Nephron progenitor cell (in vitro differentiated cells): ENCODE data around the gene TMPRSS13.

ENCODE experiments used
- DNase-seq: peaks from one replicate; pipeline ENCODE4 v3.0.0; 2021
- H3K27ac Mint-ChIP-seq: 2 replicates; pipeline ENCODE4 v1.8.0; 2021; ENCODE audit warnings: mild to moderate bottlenecking, moderate library complexity, mixed read lengths
- H3K27me3 Mint-ChIP-seq: 2 replicates; pipeline ENCODE4 v1.8.0; 2021; ENCODE audit warnings: mild to moderate bottlenecking, low read depth, mixed read lengths; ENCODE audit not compliant: poor library complexity
- H3K36me3 Mint-ChIP-seq: 2 replicates; pipeline ENCODE4 v1.8.0; 2021; ENCODE audit warnings: low read depth, mixed read lengths
- H3K4me1 Mint-ChIP-seq: 2 replicates; pipeline ENCODE4 v1.8.0; 2021; ENCODE audit warnings: mixed read lengths
- H3K4me3 Mint-ChIP-seq: 2 replicates; pipeline ENCODE4 v1.8.0; 2021; ENCODE audit warnings: mild to moderate bottlenecking, moderate library complexity, mixed read lengths
- H3K9me3 Mint-ChIP-seq: 2 replicates; pipeline ENCODE4 v1.8.0; 2021; ENCODE audit warnings: mild to moderate bottlenecking, moderate library complexity, mixed read lengths
- CTCF ChIP-seq: fragments of 200-600 bp; sonication (generic); IDR thresholded peaks from 2 replicates; pipeline ENCODE4 v1.5.0; 2021; ENCODE audit warnings: antibody characterized with exemption

Gene TMPRSS13

GRCh38 chr11:117872975-117873827, 56.0 kb downstream of the TMPRSS13 start:
- Mint-ChIP-seq H3K9me3 (no peaks in the 10 kb centered on the region), H3K4me1 (peaks cover 84% of the 10 kb centered on the region), H3K4me3 (peak overlapping the region; percentile 39), H3K36me3 (no peaks in the 10 kb centered on the region), H3K27me3 (peaks cover 62% of the 10 kb centered on the region), H3K27ac (no peak overlapping the region)
- no peak for DNase-seq
- no peak for TF ChIP-seq CTCF

GRCh38 chr11:117872420-117872961, 56.7 kb downstream of the TMPRSS13 start:
- no peaks in the 10 kb centered on the region for H3K9me3 Mint-ChIP-seq
- no peak for TF ChIP-seq CTCF
- peaks cover 89% of the 10 kb centered on the region for H3K4me1 Mint-ChIP-seq
- DNase-seq: no peak
- no peak overlapping the region for H3K27ac Mint-ChIP-seq
- H3K27me3 Mint-ChIP-seq: peaks cover 59% of the 10 kb centered on the region
- H3K4me3 Mint-ChIP-seq: peak overlapping the region; percentile 15
- no peaks in the 10 kb centered on the region for H3K36me3 Mint-ChIP-seq

GRCh38 chr11:117871784-117872183, 57.4 kb downstream of the TMPRSS13 start:
- Mint-ChIP-seq H3K4me1 (peaks cover 89% of the 10 kb centered on the region), H3K4me3 (peak overlapping the region; percentile 15), H3K27me3 (peaks cover 52% of the 10 kb centered on the region), H3K36me3 (no peaks in the 10 kb centered on the region), H3K27ac (no peak overlapping the region), H3K9me3 (no peaks in the 10 kb centered on the region)
- TF ChIP-seq CTCF: no peak
- no peak for DNase-seq

GRCh38 chr11:117871160-117871559, 58.0 kb downstream of the TMPRSS13 start:
- peaks cover 51% of the 10 kb centered on the region for H3K27me3 Mint-ChIP-seq
- no peak overlapping the region for H3K4me3 Mint-ChIP-seq
- no peak for DNase-seq
- H3K27ac Mint-ChIP-seq: no peak overlapping the region
- H3K9me3 Mint-ChIP-seq: no peaks in the 10 kb centered on the region
- H3K36me3 Mint-ChIP-seq: peaks cover under 1% of the 10 kb centered on the region
- TF ChIP-seq CTCF: no peak
- peaks cover 90% of the 10 kb centered on the region for H3K4me1 Mint-ChIP-seq

GRCh38 chr11:117870103-117870952, 58.9 kb downstream of the TMPRSS13 start:
- H3K9me3 Mint-ChIP-seq: no peaks in the 10 kb centered on the region
- H3K4me3 Mint-ChIP-seq: peak overlapping the region; percentile 62
- no peak for DNase-seq
- peak overlapping the region; percentile 63 for H3K27ac Mint-ChIP-seq
- peaks cover 5% of the 10 kb centered on the region for H3K36me3 Mint-ChIP-seq
- TF ChIP-seq CTCF: no peak
- H3K27me3 Mint-ChIP-seq: peaks cover 49% of the 10 kb centered on the region
- peaks cover 90% of the 10 kb centered on the region for H3K4me1 Mint-ChIP-seq
